ENCODE measurements around the gene AP3D1. TPM values are rescaled to one million over a fixed set of nuclear protein-coding genes. Genes with fewer than 3 reads are reported as not detected.
A peak's percentile ranks its signal among the peaks of the same experiment; 100 is the strongest.

AP3D1 gene
- total and polyA plus RNA-seq, 9 of the 15 experiments (the other 6 are each of a cell fraction or from before 2014, with no cell fraction given): 1.2 to 86.1 (median 35.9) TPM

- TF ChIP-seq VEZF1 (CRISPR knock-in tag; IDR thresholded peaks at IDR 0.05) (peak; percentile 42; the same call in 1 of the 2 replicates), CREM (IDR thresholded peaks at IDR 0.05; ENCODE audit: low read depth) (no peak), HINFP (tag; conservative IDR thresholded peaks at IDR 0.05; ENCODE audit: low read depth) (peak; percentile 50; the same call in 1 of the 2 replicates), ESRRA (IDR thresholded peaks at IDR 0.05; ENCODE audit: borderline replicate concordance, low read depth) (no peak), EGR1 (conservative IDR thresholded peaks at IDR 0.05) (peak; percentile 51), ZNF707 (CRISPR knock-in tag; conservative IDR thresholded peaks at IDR 0.05) (no peak)
Observed at GRCh38 chr19:2056837-2057192, 94.6 kb downstream of the AP3D1 start (continued).
